Prostate gland (tissue), 2 donors: ENCODE results near the gene UBE2Q2.

Experiments
- CTCF ChIP-seq, 4 experiments: fragments of 200-600 bp in 2 of 4; fragments of 450-650 bp in 2 of 4; sonication (generic) in 2 of 4; IDR thresholded peaks; 1 replicate in 3 of 4; 2 replicates in 1 of 4; pipeline ENCODE4 v1.5.1; 2016 to 2019; ENCODE audit warnings: antibody characterized with exemption in 4 of 4, mild to moderate bottlenecking in 2 of 4, moderate library complexity in 2 of 4
- POLR2A ChIP-seq: fragments of 450-650 bp; IDR thresholded peaks from one replicate; pipeline ENCODE4 v1.6.1; 2016; ENCODE audit warnings: antibody characterized with exemption, mild to moderate bottlenecking

- TF ChIP-seq POLR2A = no peak
- no peak for TF ChIP-seq CTCF (IDR thresholded peaks at IDR 0.05)
Measured at GRCh38 chr15:75834021-75834420, 9.2 kb upstream of the UBE2Q2 start.
